Stimulated activated naive CD8-positive, alpha-beta T cell treated with anti-CD3 and anti-CD28 coated beads, Interleukin-15, Interleukin-2, amounts not matched to agents 100 ng/mL and 50 ng/mL, for 24 hours (primary cell): ENCODE results near the gene LOXL1.

ENCODE experiments used
- H3K27ac Mint-ChIP-seq: one replicate; pipeline ENCODE4 v1.8.0; 2021; ENCODE audit warnings: mild to moderate bottlenecking, mixed read lengths
- H3K27me3 Mint-ChIP-seq: one replicate; pipeline ENCODE4 v1.8.0; 2021; ENCODE audit warnings: mixed read lengths
- H3K36me3 Mint-ChIP-seq: one replicate; pipeline ENCODE4 v1.8.0; 2021; ENCODE audit warnings: low read depth, mixed read lengths
- H3K4me1 Mint-ChIP-seq: one replicate; pipeline ENCODE4 v1.8.0; 2021; ENCODE audit warnings: low read depth, mixed read lengths
- H3K4me3 Mint-ChIP-seq: one replicate; pipeline ENCODE4 v1.8.0; 2021; ENCODE audit warnings: mild to moderate bottlenecking, mixed read lengths
- H3K9me3 Mint-ChIP-seq: one replicate; pipeline ENCODE4 v1.8.0; 2021; ENCODE audit warnings: mixed read lengths

The LOXL1 gene

DNA sequence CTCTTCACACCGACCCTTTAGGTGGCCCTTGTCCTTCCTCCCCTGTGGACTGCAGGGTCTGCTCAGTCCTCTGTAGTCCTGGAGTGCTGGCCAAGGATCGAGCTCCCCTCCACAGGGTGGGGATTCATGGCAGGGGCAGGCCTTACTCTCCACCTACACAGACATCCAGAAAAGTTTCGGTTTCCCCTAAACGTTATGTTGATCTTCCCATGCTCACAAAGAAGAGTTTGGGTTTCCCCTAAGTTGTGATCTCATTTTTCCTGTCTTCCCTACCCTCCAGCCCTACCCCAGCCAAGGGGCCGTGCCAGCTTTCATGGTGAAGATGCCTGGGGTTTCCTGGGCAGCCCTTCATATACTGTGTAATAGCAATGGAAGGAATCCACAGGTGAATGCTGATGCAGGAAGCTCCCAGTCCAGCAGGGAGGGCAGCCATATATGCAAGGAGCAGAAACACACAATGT lies 55.5 kb downstream of the LOXL1 start:
- peaks cover 46% of the 10 kb centered on the region for H3K4me1 Mint-ChIP-seq
- peak overlapping the region; percentile 84 for H3K27ac Mint-ChIP-seq
- H3K4me3 Mint-ChIP-seq: peak overlapping the region; percentile 49
- no peaks in the 10 kb centered on the region for H3K27me3 Mint-ChIP-seq
- H3K9me3 Mint-ChIP-seq: no peaks in the 10 kb centered on the region
- no peaks in the 10 kb centered on the region for H3K36me3 Mint-ChIP-seq

DNA sequence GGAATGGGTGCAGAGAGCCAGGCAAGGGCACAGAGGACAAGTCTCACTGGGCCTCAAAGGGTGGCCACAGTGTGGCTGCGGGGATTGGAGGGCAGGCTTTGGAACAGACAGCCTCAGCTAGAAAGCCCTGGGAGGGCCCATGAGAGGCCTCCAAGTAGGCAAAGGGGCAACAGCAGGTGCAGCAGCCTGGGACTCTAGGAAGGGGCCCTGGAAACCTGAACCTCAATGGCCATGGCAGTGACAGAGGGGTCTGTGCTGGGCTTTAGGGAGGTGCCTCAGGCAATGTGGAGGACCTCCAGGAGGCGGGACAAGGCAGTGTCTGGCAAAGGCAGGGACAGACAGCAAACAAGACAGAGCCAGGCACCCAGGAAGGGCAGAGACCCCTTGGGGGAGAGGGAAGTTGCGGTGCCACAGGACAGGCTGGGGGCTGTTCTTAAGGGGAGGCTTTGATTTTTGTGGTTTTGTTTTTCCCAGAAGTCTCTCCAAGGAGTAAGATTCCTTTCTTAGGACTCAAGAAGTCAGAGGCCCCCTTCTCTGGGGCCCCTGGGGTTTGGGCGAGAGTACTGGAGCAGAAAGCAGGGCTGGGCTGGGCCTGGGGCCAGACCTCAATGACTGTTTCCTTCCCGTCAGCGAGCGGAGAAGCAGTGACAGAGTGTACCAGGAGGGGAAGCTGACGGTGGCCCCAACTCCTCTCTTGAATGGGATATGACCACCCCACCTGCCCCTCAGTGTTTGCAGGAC lies 56.1 kb downstream of the LOXL1 start:
- peaks cover 47% of the 10 kb centered on the region for H3K4me1 Mint-ChIP-seq
- H3K4me3 Mint-ChIP-seq: peak overlapping the region; percentile 49
- H3K36me3 Mint-ChIP-seq: no peaks in the 10 kb centered on the region
- H3K27me3 Mint-ChIP-seq: no peaks in the 10 kb centered on the region
- no peaks in the 10 kb centered on the region for H3K9me3 Mint-ChIP-seq
- peak overlapping the region; percentile 84 for H3K27ac Mint-ChIP-seq

DNA sequence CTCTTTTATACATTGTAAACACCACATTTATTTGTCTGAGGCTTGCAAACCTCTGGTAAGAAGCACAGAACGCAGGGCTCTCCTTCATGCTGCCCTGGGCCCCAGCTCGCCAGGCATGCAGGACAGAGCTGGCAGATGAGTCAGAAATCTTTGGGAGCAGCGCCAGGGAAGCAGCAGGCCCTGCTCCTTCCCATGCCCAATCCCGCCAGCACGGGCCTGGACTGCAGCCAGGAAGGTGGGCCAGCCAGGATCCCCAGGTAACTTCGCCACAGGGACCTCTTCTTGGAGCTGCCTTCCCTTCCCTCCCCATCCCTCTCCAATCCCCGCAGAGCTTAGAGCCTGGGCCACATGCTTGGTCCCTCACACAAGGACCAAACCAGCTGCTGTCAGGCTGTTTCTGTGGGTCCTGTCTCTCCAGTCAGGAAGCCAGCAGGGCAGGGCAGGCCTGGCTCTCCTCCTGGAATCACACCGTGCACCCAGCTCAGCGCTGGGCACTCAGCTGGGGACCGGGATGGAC lies 57.0 kb downstream of the LOXL1 start:
- H3K27ac Mint-ChIP-seq: peak overlapping the region; percentile 84
- no peaks in the 10 kb centered on the region for H3K27me3 Mint-ChIP-seq
- no peak overlapping the region for H3K4me3 Mint-ChIP-seq
- peaks cover 54% of the 10 kb centered on the region for H3K4me1 Mint-ChIP-seq
- no peaks in the 10 kb centered on the region for H3K36me3 Mint-ChIP-seq
- no peaks in the 10 kb centered on the region for H3K9me3 Mint-ChIP-seq

DNA sequence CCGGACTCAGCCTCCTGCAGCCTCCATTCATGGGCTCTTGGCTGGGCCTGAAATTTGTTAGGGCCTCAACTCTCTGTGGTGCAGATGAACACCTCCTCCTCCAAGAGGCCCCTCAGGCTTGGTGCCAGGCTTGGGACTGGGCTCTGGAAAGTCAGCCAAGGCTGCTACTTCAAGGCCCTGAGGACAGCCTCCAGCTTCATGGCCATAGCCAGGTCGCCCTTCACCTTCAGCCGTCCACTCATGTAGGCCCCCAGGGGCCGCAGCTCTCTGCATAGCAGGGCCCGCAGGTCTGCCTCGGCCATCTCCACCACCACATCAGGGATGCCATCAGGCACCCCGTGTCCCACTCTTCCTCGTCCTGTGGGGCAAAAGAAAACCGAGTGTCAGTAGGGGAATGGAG lies 57.5 kb downstream of the LOXL1 start:
- Mint-ChIP-seq H3K27me3 (no peaks in the 10 kb centered on the region), H3K27ac (no peak overlapping the region), H3K4me1 (peaks cover 54% of the 10 kb centered on the region), H3K9me3 (no peaks in the 10 kb centered on the region), H3K36me3 (no peaks in the 10 kb centered on the region), H3K4me3 (no peak overlapping the region)

DNA sequence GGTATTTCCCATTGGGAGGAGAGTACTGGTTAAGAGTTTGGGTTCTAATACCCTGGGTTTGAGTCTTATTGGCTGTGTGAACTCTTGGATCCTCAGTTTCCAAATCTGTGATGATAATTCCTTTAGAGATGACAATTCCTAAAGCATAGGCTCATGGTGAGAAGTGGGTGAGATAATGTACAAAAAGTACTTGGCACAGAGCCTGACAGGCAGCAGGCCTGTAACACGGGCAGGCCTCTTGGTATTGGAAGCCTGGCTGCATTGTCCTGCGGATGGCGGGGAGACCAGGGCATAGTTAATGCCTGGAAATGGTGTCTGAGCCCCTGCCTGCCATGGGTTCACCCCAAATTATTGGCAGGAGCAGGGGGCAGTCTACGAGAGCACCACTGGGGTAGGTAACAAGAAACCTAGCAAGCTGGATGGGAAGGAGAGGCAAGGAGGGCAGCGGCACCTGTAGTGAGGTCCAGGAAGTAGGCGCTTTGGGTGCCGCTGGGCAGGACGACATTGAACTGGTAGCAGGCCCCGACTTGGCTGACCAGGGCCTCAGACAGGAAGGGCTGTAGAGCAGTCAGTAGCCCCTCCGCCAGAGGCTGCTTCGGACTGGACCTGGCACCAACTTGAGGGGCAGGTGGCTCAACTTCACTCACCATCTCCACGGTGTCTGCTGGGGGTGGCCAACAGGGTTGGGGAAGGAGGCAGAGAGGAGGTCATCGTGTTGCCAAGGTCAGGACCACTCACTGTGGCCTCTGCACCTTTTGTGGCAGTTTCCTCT lies 58.1 kb downstream of the LOXL1 start:
- Mint-ChIP-seq H3K4me3 (no peak overlapping the region), H3K36me3 (no peaks in the 10 kb centered on the region), H3K9me3 (no peaks in the 10 kb centered on the region), H3K27ac (peak overlapping the region; percentile 60), H3K4me1 (peaks cover 51% of the 10 kb centered on the region), H3K27me3 (no peaks in the 10 kb centered on the region)

GRCh38 chr15:73985101-73985873 lies 59.0 kb downstream of the LOXL1 start:
- peak overlapping the region; percentile 11 for H3K27ac Mint-ChIP-seq
- no peaks in the 10 kb centered on the region for H3K9me3 Mint-ChIP-seq
- no peaks in the 10 kb centered on the region for H3K27me3 Mint-ChIP-seq
- H3K4me1 Mint-ChIP-seq: peaks cover 50% of the 10 kb centered on the region
- no peaks in the 10 kb centered on the region for H3K36me3 Mint-ChIP-seq
- H3K4me3 Mint-ChIP-seq: no peak overlapping the region

GRCh38 chr15:73986055-73986775 lies 60.0 kb downstream of the LOXL1 start:
- Mint-ChIP-seq H3K36me3 (no peaks in the 10 kb centered on the region), H3K27me3 (no peaks in the 10 kb centered on the region), H3K4me3 (no peak overlapping the region), H3K4me1 (peaks cover 46% of the 10 kb centered on the region), H3K27ac (peak overlapping the region; percentile 9), H3K9me3 (no peaks in the 10 kb centered on the region)

DNA sequence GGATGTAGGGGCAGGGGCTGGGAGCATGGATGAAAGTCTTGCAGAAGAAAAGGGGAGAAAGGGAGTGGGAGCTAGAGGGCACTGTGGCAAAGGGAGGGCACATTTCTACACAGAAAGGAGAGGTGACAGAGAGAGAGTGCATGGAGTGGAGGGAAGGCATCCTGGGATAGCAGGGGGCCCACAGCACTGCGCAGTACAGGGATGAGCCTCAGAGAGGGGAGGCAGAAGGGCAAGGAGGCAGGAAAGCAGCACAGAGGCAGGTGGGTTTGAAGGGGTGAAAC lies 60.5 kb downstream of the LOXL1 start:
- H3K4me3 Mint-ChIP-seq: no peak overlapping the region
- no peaks in the 10 kb centered on the region for H3K9me3 Mint-ChIP-seq
- H3K27me3 Mint-ChIP-seq: no peaks in the 10 kb centered on the region
- H3K4me1 Mint-ChIP-seq: peaks cover 44% of the 10 kb centered on the region
- H3K36me3 Mint-ChIP-seq: no peaks in the 10 kb centered on the region
- peak overlapping the region; percentile 9 for H3K27ac Mint-ChIP-seq

DNA sequence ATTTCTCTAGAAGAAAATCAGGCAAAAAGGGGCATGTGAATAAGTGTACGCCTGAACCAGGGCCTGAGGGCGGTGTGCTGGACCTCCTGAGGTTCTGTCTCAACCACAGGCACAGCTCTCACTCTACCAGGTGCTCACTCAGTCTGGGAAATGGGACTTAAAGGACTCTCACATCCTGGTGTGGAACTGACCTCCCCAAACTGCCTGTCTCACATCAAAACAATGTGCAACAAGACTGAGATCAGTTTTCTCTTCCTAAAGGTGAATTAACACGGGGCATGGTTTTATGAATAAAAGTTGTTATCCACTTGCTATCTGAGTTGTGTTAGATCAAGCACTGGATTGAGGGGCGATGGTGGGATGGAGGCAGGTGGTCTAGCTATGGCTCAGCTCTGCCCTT lies 61.0 kb downstream of the LOXL1 start:
- peak overlapping the region; percentile 9 for H3K27ac Mint-ChIP-seq
- no peaks in the 10 kb centered on the region for H3K9me3 Mint-ChIP-seq
- peaks cover 39% of the 10 kb centered on the region for H3K4me1 Mint-ChIP-seq
- no peaks in the 10 kb centered on the region for H3K36me3 Mint-ChIP-seq
- no peak overlapping the region for H3K4me3 Mint-ChIP-seq
- no peaks in the 10 kb centered on the region for H3K27me3 Mint-ChIP-seq

DNA sequence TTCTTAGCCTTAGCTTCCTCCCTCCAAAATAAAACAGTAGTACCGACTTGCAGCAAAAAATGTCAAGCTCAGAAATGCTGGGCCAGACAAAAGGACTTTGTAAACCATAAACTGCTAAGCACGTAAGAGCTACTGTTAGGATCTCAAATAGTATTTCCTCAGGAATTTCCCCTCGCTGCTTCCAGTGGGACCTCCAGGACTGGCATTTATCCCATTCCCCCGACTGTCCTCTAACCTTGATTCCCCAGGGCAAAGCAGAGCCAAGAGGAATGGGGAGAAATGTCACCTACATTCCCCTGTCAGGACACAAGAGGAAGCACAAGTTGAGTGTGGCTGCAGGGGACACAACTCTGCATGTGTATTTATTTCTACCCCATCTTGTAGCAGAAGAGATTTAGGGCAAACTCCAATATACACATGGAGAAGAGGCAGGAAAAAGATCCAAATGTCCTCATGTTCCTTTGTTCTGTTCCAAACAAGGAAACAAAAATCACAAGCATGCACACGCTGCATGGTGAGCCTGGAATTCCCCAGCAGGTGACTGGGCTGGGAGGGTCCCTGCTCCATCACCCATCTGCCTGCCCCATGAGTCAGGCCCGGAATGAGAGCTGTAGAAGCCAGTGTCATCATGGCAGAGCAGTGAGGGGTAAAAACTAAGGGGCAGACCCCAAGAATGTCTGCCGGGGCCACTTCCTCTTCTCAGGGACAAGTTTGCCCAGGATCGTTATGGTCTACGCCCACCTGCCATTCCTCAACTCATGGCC lies 61.6 kb downstream of the LOXL1 start:
- no peaks in the 10 kb centered on the region for H3K36me3 Mint-ChIP-seq
- H3K4me1 Mint-ChIP-seq: peaks cover 39% of the 10 kb centered on the region
- H3K27ac Mint-ChIP-seq: no peak overlapping the region
- H3K4me3 Mint-ChIP-seq: no peak overlapping the region
- no peaks in the 10 kb centered on the region for H3K27me3 Mint-ChIP-seq
- no peaks in the 10 kb centered on the region for H3K9me3 Mint-ChIP-seq

DNA sequence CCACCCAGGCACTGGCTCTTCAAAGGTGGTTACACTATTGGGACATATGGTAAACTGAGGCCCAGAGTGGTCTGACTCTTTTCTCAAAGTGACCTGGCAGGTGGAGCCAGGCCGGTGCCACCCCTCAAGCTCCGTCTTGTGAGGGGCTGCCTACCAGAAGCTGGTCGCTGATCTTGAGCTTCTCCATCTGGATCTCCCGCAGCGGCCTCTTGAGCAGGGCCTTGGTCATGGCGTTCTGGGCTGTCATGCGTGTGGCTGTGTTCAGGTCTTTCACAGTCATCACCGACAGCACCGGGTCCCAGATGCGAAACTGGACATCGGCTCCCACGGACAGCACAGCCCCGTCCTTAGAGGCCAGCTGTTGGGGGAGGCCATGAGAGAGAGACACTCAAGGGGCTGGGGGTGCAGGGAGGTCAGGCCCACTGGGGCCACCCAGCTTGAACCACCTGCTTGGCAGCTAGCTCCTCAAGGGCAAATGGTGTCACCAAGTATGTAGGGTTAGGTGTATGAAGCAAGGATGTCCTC lies 62.2 kb downstream of the LOXL1 start:
- Mint-ChIP-seq H3K4me1 (peaks cover 39% of the 10 kb centered on the region), H3K36me3 (no peaks in the 10 kb centered on the region), H3K27me3 (no peaks in the 10 kb centered on the region), H3K4me3 (no peak overlapping the region), H3K9me3 (no peaks in the 10 kb centered on the region), H3K27ac (no peak overlapping the region)

DNA sequence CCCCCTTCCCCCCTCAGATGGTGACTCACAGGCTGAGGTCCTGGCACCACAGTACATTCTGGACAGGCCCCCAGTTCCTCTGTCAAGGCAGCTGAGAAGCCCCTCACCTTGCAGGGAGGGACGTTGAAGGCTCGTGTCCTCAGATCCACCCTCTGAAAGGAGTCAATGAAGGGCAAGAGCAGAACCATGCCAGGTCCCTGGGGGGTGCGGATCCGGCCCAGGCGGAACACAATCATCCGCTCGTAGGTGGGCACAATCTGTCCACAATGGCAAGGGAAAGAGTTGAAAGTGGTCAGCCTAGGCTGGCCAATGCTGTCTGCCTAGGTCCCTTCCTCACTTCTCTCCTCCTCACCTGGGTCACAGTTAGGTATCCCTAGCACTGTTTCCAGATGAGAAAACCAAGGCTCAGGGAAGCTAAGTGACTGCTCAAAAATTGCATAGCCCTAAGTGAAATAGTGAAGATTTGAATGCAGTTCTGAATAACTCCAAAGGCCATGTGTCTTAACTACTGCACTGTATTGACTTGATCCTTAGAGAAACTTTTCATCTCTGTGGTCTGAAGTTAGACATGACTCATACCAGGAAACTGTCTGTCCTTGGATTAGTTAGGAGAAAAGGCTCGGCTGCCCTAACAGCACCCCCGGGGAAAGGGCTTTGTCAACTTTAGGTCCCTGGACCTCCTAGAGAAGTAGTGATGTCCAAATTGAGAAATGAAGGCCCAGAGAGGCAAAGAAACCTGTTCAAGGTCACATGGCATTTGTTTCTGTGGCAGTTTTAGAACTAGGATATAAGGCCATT lies 62.9 kb downstream of the LOXL1 start:
- Mint-ChIP-seq H3K36me3 (no peaks in the 10 kb centered on the region), H3K27ac (peak overlapping the region; percentile 40), H3K27me3 (no peaks in the 10 kb centered on the region), H3K9me3 (no peaks in the 10 kb centered on the region), H3K4me1 (peaks cover 40% of the 10 kb centered on the region), H3K4me3 (no peak overlapping the region)

GRCh38 chr15:73990250-73991005 lies 64.2 kb downstream of the LOXL1 start:
- Mint-ChIP-seq H3K36me3 (no peaks in the 10 kb centered on the region), H3K9me3 (no peaks in the 10 kb centered on the region), H3K4me1 (peaks cover 36% of the 10 kb centered on the region), H3K4me3 (peak overlapping the region; percentile 82), H3K27me3 (no peaks in the 10 kb centered on the region), H3K27ac (peak overlapping the region; percentile 31)
